ENCODE measurements around the gene SNRPD1. TPM values are rescaled to one million over a fixed set of nuclear protein-coding genes. Genes with fewer than 3 reads are reported as not detected.
"Not testable (repeated sequence)": the region's sequence is repeated elsewhere in the genome, so short reads cannot be mapped to it uniquely, and the experiment has no call there.

Gene SNRPD1
- total and polyA plus RNA-seq, 3 experiments from 2014 or later = 89.9 to 165 (median 154) TPM

DNA sequence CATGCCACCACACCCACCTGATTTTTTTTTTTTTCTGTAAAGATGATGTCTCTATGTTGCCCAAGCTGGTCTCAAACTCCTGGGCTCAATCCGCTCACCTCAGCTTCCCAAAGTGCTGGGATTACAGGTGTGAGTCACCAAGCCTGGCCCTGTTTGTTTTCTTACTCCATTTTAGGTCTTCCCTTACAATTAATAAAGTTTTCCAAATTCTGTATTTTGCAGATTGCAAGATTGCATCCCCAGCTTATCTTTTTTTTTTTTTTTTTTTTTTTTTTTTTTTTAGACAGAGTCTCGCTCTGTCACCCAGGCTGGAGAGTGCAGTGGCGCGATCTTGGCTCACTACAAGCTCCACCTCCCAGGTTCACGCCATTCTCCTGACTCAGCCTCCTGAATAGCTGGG, 28.3 kb downstream of the SNRPD1 start:
- POLR2A ChIA-PET; H3K36me3 ChIP-seq (ENCODE audit: insufficient read depth, low read length): not testable (repeated sequence)
- CTCF ChIA-PET = interaction anchor here (0.7 to 1.0 kb wide), 2 partner anchors 10 to 40 kb away, joined by 3 to 4 read pairs; partner anchors contain the start of gene ESCO1

DNA sequence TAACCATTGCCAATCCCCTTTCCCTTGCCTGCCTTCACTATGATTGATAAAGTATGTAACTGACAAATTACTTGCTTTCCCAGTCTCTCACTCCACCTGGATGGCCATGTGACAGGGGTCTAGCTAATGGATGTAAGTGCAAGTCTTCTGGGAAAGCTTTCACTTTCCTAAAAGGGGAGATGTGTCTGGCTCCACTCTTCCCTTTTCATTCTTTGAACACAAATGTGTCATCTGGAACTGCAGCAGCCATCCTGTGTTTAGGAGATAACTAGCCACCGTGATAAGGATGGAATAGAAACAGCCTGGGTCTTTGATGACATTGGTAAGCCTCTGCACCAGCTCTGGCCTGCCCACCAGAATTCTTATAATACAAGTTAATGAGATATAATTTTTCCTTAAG, 38.2 kb downstream of the SNRPD1 start:
- peaks cover 0 to 4% (median 1%) of the 10 kb centered on the region in 3 donors for H3K4me1 Mint-ChIP-seq

More for the DNA sequence above, 28.3 kb downstream of the SNRPD1 start:
- H3K36me3 Mint-ChIP-seq; H3K4me3 ChIP-seq (ENCODE audit: low read length); H3K4me1 ChIP-seq (ENCODE audit: insufficient read depth, low read length); H3K4me3 Mint-ChIP-seq; H3K4me1 Mint-ChIP-seq; H3K27me3 ChIP-seq (ENCODE audit: insufficient read depth, low read length, poor library complexity, severe bottlenecking); H3K27me3 Mint-ChIP-seq; H3K9me3 Mint-ChIP-seq; DNase-seq; H3K27ac ChIP-seq (ENCODE audit: low read depth, low read length); H3K9me3 ChIP-seq (ENCODE audit: low read length): not testable (repeated sequence)
- H3K27ac Mint-ChIP-seq = peak overlapping the region in 1 of 8 donors; percentile 58

DNA sequence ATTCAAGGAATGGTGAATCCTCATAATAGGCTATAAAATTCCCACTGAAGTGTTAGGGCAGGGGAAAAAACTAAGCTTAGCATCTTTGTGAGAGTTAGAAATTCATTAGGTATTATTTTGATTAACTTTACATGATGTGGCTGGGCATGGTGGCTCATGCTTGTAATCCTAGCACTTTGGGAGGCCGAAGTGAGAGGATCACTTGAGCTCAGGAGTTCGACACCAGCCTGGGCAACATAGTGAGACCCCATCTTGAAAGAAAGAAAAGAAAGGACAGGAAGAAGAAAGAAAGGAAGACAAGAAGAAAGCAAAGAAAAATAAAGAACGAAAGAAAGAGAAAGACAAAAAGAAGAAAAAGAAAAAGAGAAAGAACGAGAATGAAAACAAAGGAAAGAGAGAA, 40.0 kb downstream of the SNRPD1 start:
- Histone ChIP-seq H3K27ac (ENCODE audit: low read depth, low read length) (no peak overlapping the region), H3K36me3 (ENCODE audit: insufficient read depth, low read length) (no peaks in the 10 kb centered on the region), H3K4me3 (ENCODE audit: low read length) (no peak overlapping the region), H3K4me1 (ENCODE audit: insufficient read depth, low read length) (no peaks in the 10 kb centered on the region), H3K9me3 (ENCODE audit: low read length) (no peaks in the 10 kb centered on the region), H3K27me3 (ENCODE audit: insufficient read depth, low read length, poor library complexity, severe bottlenecking) (no peaks in the 10 kb centered on the region)
- ChIA-PET CTCF (no interaction called here), POLR2A (no interaction called here)
- Mint-ChIP-seq H3K9me3 (no peaks in the 10 kb centered on the region), H3K4me3 (no peak overlapping the region), H3K36me3 (peaks cover 8 to 44% (median 11%) of the 10 kb centered on the region in 3 donors), H3K4me1 (peaks cover 0 to 4% (median 1%) of the 10 kb centered on the region in 3 donors), H3K27ac (peak overlapping the region in 2 of 8 donors; percentile 24 to 64), H3K27me3 (no peaks in the 10 kb centered on the region)
- DNase-seq = no peak

More for the DNA sequence above, 38.2 kb downstream of the SNRPD1 start:
- Histone ChIP-seq H3K27ac (ENCODE audit: low read depth, low read length) (no peak overlapping the region), H3K4me1 (ENCODE audit: insufficient read depth, low read length) (no peaks in the 10 kb centered on the region), H3K4me3 (ENCODE audit: low read length) (no peak overlapping the region), H3K27me3 (ENCODE audit: insufficient read depth, low read length, poor library complexity, severe bottlenecking) (no peaks in the 10 kb centered on the region), H3K9me3 (ENCODE audit: low read length) (no peaks in the 10 kb centered on the region), H3K36me3 (ENCODE audit: insufficient read depth, low read length) (no peaks in the 10 kb centered on the region)
- CTCF ChIA-PET = interaction anchor here (1.0 kb wide), 1 partner anchor 10 kb away, joined by 3 read pairs; no protein-coding TSS in a partner anchor
- POLR2A ChIA-PET = no interaction called here
- H3K27ac Mint-ChIP-seq = peak overlapping the region in 1 of 8 donors; percentile 17
- DNase-seq = no peak
- H3K27me3 Mint-ChIP-seq = no peaks in the 10 kb centered on the region
- H3K9me3 Mint-ChIP-seq = no peaks in the 10 kb centered on the region
- no peak overlapping the region for H3K4me3 Mint-ChIP-seq
- H3K36me3 Mint-ChIP-seq = peaks cover 5 to 35% (median 8%) of the 10 kb centered on the region in 3 donors

GRCh38 chr18:21653361-21653760, 41.2 kb downstream of the SNRPD1 start:
- no peaks in the 10 kb centered on the region for H3K9me3 Mint-ChIP-seq
- CTCF ChIA-PET = no interaction called here

GRCh38 chr18:21656402-21656801, 44.3 kb downstream of the SNRPD1 start:
- Histone ChIP-seq H3K27me3 (ENCODE audit: insufficient read depth, low read length, poor library complexity, severe bottlenecking) (no peaks in the 10 kb centered on the region), H3K36me3 (ENCODE audit: insufficient read depth, low read length) (no peaks in the 10 kb centered on the region), H3K4me3 (ENCODE audit: low read length) (no peak overlapping the region), H3K27ac (ENCODE audit: low read depth, low read length) (no peak overlapping the region), H3K9me3 (ENCODE audit: low read length) (no peaks in the 10 kb centered on the region), H3K4me1 (ENCODE audit: insufficient read depth, low read length) (no peaks in the 10 kb centered on the region)
- H3K4me3 Mint-ChIP-seq = no peak overlapping the region
- H3K9me3 Mint-ChIP-seq = no peaks in the 10 kb centered on the region
- no peaks in the 10 kb centered on the region for H3K27me3 Mint-ChIP-seq
- CTCF ChIA-PET = no interaction called here
- H3K27ac Mint-ChIP-seq = peak overlapping the region in 1 of 8 donors; percentile 43
- POLR2A ChIA-PET = no interaction called here
- peaks cover 9 to 53% (median 11%) of the 10 kb centered on the region in 3 donors for H3K36me3 Mint-ChIP-seq
- peaks cover 0 to 4% (median 1%) of the 10 kb centered on the region in 3 donors for H3K4me1 Mint-ChIP-seq
- DNase-seq = no peak

More at GRCh38 chr18:21653361-21653760, 41.2 kb downstream of the SNRPD1 start:
- Histone ChIP-seq H3K9me3 (ENCODE audit: low read length) (no peaks in the 10 kb centered on the region), H3K4me1 (ENCODE audit: insufficient read depth, low read length) (no peaks in the 10 kb centered on the region), H3K27ac (ENCODE audit: low read depth, low read length) (no peak overlapping the region), H3K27me3 (ENCODE audit: insufficient read depth, low read length, poor library complexity, severe bottlenecking) (no peaks in the 10 kb centered on the region), H3K4me3 (ENCODE audit: low read length) (no peak overlapping the region), H3K36me3 (ENCODE audit: insufficient read depth, low read length) (no peaks in the 10 kb centered on the region)
- peaks cover 0 to 4% (median 1%) of the 10 kb centered on the region in 3 donors for H3K4me1 Mint-ChIP-seq
- no peak for DNase-seq
- peaks cover 9 to 51% (median 12%) of the 10 kb centered on the region in 3 donors for H3K36me3 Mint-ChIP-seq
- POLR2A ChIA-PET = no interaction called here
- no peak overlapping the region for H3K27ac Mint-ChIP-seq
- peak overlapping the region in 1 of 7 donors; percentile 18 for H3K4me3 Mint-ChIP-seq
- H3K27me3 Mint-ChIP-seq = no peaks in the 10 kb centered on the region

GRCh38 chr18:21660078-21660477, 48.0 kb downstream of the SNRPD1 start:
- H3K4me1 ChIP-seq (ENCODE audit: insufficient read depth, low read length) = no peaks in the 10 kb centered on the region
- ChIA-PET CTCF (no interaction called here), POLR2A (no interaction called here)
- H3K27ac Mint-ChIP-seq = peak overlapping the region in 3 of 8 donors; percentile 6 to 78 (median 53)
- peaks cover 4 to 60% (median 13%) of the 10 kb centered on the region in 3 donors for H3K36me3 Mint-ChIP-seq
- no peaks in the 10 kb centered on the region for H3K27me3 Mint-ChIP-seq
- peaks cover 8% of the 10 kb centered on the region for H3K36me3 ChIP-seq (ENCODE audit: insufficient read depth, low read length)
- H3K9me3 Mint-ChIP-seq = no peaks in the 10 kb centered on the region
- H3K9me3 ChIP-seq (ENCODE audit: low read length) = no peaks in the 10 kb centered on the region
- no peaks in the 10 kb centered on the region for H3K4me1 Mint-ChIP-seq
- H3K4me3 Mint-ChIP-seq = no peak overlapping the region
- DNase-seq = no peak
- no peaks in the 10 kb centered on the region for H3K27me3 ChIP-seq (ENCODE audit: insufficient read depth, low read length, poor library complexity, severe bottlenecking)
- no peak overlapping the region for H3K4me3 ChIP-seq (ENCODE audit: low read length)
- no peak overlapping the region for H3K27ac ChIP-seq (ENCODE audit: low read depth, low read length)

DNA sequence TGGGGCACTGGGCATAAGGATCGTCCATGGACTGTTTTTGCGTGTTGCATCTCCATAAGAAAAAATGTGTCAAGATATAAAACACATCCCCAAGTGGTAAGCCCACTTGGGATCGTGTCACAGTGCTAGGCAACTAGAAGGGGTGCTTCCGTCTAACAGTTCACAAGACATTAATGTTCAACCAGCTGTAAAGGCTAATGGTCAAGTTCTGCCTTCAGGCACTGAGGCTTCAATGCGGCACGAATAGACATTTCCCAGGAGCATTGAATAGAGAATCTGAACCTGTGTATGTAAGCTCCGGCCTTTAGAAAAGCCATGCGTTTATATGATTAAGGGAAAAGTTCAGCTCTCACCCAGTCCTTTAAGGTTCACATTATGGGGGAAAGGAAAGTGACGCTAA, 50.5 kb downstream of the SNRPD1 start:
- Mint-ChIP-seq H3K4me1 (peaks cover 0 to 4% (median 0%) of the 10 kb centered on the region in 3 donors), H3K9me3 (no peaks in the 10 kb centered on the region), H3K27me3 (no peaks in the 10 kb centered on the region), H3K27ac (no peak overlapping the region), H3K4me3 (no peak overlapping the region), H3K36me3 (peaks cover 0 to 53% (median 10%) of the 10 kb centered on the region in 3 donors)
- Histone ChIP-seq H3K4me1 (ENCODE audit: insufficient read depth, low read length) (no peaks in the 10 kb centered on the region), H3K9me3 (ENCODE audit: low read length) (no peaks in the 10 kb centered on the region), H3K4me3 (ENCODE audit: low read length) (no peak overlapping the region), H3K27ac (ENCODE audit: low read depth, low read length) (no peak overlapping the region), H3K36me3 (ENCODE audit: insufficient read depth, low read length) (peaks cover 8% of the 10 kb centered on the region), H3K27me3 (ENCODE audit: insufficient read depth, low read length, poor library complexity, severe bottlenecking) (no peaks in the 10 kb centered on the region)
- POLR2A ChIA-PET = interaction anchor here (0.6 kb wide), 1 partner anchor 62 kb away, joined by 3 read pairs; no protein-coding TSS in a partner anchor
- CTCF ChIA-PET = no interaction called here
- no peak for DNase-seq

DNA sequence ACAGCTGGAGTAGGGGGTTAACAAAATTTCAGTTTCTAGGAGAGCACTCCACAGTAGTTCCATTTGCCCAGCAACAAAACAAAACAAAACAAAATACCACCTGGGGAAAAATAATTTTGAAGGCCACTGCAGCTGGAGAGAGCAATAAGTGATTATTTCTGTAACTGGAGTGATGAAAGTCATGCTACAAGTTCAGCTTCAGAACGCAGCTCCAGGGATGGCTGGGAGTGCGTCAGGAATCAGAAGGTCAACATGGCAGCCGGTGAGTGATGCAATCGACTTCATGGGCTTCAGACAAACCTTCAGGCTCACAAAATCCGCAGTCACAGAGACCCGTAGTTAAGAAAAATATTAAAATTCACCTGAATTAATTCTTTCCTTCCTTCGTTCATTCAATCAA, 51.5 kb downstream of the SNRPD1 start:
- H3K4me1 ChIP-seq (ENCODE audit: insufficient read depth, low read length) = no peaks in the 10 kb centered on the region
- CTCF ChIA-PET = no interaction called here
- H3K27me3 Mint-ChIP-seq = no peaks in the 10 kb centered on the region
- peaks cover 0 to 46% (median 9%) of the 10 kb centered on the region in 3 donors for H3K36me3 Mint-ChIP-seq
- H3K36me3 ChIP-seq (ENCODE audit: insufficient read depth, low read length) = peaks cover 8% of the 10 kb centered on the region
- H3K4me1 Mint-ChIP-seq = peaks cover 0 to 4% (median 0%) of the 10 kb centered on the region in 3 donors
- H3K4me3 Mint-ChIP-seq = no peak overlapping the region
- no peak overlapping the region for H3K27ac ChIP-seq (ENCODE audit: low read depth, low read length)
- POLR2A ChIA-PET = no interaction called here
- H3K9me3 Mint-ChIP-seq = no peaks in the 10 kb centered on the region
- H3K27ac Mint-ChIP-seq = peak overlapping the region in 1 of 8 donors; percentile 69
- DNase-seq = no peak
- no peaks in the 10 kb centered on the region for H3K27me3 ChIP-seq (ENCODE audit: insufficient read depth, low read length, poor library complexity, severe bottlenecking)
- no peaks in the 10 kb centered on the region for H3K9me3 ChIP-seq (ENCODE audit: low read length)
- no peak overlapping the region for H3K4me3 ChIP-seq (ENCODE audit: low read length)

Data from CD8-positive, alpha-beta memory T cell (primary cell).